PC-3 (cell line): ENCODE results near the gene DEFB125. TPM values are rescaled to one million over a fixed set of nuclear protein-coding genes. Genes with fewer than 3 reads are reported as not detected.
"Not testable (repeated sequence)": the region's sequence is repeated elsewhere in the genome, so short reads cannot be mapped to it uniquely, and the experiment has no call there.

Experiments
- ATAC-seq: fragments of 200-7000 bp; cut with Tn5 transposase; 2 replicates; pipeline ENCODE4 v1.9.1; 2020; ENCODE audit warnings: mild to moderate bottlenecking, moderate library complexity
- BruUV-seq: library from RNA; stranded (reverse); fragments of 400-500 nt; replicated peaks from 2 replicates; lab custom pipeline; 2021; lab: Mats Ljungman, UMichigan
- CTCF ChIA-PET: fragments of 300-600 bp; sonication (Branson Sonifier 250); formaldehyde crosslinking; loops from one replicate; lab custom pipeline; 2022; ENCODE audit warnings: antibody characterized with exemption; lab: Charles Lee
- POLR2A ChIA-PET: fragments of 300-600 bp; sonication (Branson Sonifier 250); formaldehyde crosslinking; loops from one replicate; lab custom pipeline; 2022; ENCODE audit warnings: antibody characterized with exemption; ENCODE audit not compliant: unreplicated experiment; lab: Charles Lee
- DNase-seq: peaks from one replicate; pipeline ENCODE4 v3.0.0-alpha.2; 2015
- H2AFZ ChIP-seq: fragments of 300-600 bp; sonication (generic); 2 replicates; pipeline ENCODE4 v1.6.0; 2016; ENCODE audit warnings: antibody characterized with exemption, low read length
- H3F3A ChIP-seq: fragments of 300-600 bp; sonication (generic); one replicate; pipeline ENCODE4 v1.6.0; 2017; ENCODE audit warnings: antibody characterized with exemption, low read length, control low read depth, mild to moderate bottlenecking; ENCODE audit not compliant: unreplicated experiment
- H3K27ac ChIP-seq: fragments of 300-600 bp; sonication (generic); 2 replicates; pipeline ENCODE4 v1.5.1; 2016; ENCODE audit warnings: mild to moderate bottlenecking, low read length
- H3K27me3 ChIP-seq: fragments of 300-600 bp; sonication (generic); 2 replicates; pipeline ENCODE4 v1.6.1; 2016; ENCODE audit warnings: low read length, mixed read lengths
- H3K36me3 ChIP-seq: fragments of 300-600 bp; sonication (generic); 2 replicates; pipeline ENCODE4 v1.6.1; 2016; ENCODE audit warnings: low read depth, mixed run types, low read length, mixed read lengths
- H3K4me1 ChIP-seq: fragments of 300-600 bp; sonication (generic); 2 replicates; pipeline ENCODE4 v1.5.1; 2016; ENCODE audit warnings: low read length; ENCODE audit not compliant: insufficient read depth
- H3K4me2 ChIP-seq: fragments of 300-600 bp; sonication (generic); 2 replicates; pipeline ENCODE4 v1.6.0; 2016; ENCODE audit warnings: low read length
- H3K4me3 ChIP-seq: fragments of 300-600 bp; sonication (generic); 2 replicates; pipeline ENCODE4 v1.5.1; 2016; ENCODE audit warnings: mild to moderate bottlenecking, low read length, mixed read lengths
- H3K79me2 ChIP-seq: fragments of 300-600 bp; sonication (generic); 2 replicates; pipeline ENCODE4 v1.6.1; 2017; ENCODE audit warnings: low read length, mixed read lengths
- H3K9ac ChIP-seq: fragments of 300-600 bp; sonication (generic); 2 replicates; pipeline ENCODE4 v1.6.0; 2016; ENCODE audit warnings: mild to moderate bottlenecking, low read length
- H3K9me2 ChIP-seq: fragments of 300-600 bp; sonication (generic); replicated peaks from 2 replicates; pipeline ENCODE4 v1.6.1; 2016; ENCODE audit warnings: mixed run types, low read length, mixed read lengths
- H3K9me3 ChIP-seq: fragments of 300-600 bp; sonication (generic); 2 replicates; pipeline ENCODE4 v1.6.1; 2016; ENCODE audit warnings: low read length, mixed read lengths
- H4K20me1 ChIP-seq: fragments of 300-600 bp; sonication (generic); 2 replicates; pipeline ENCODE4 v1.6.1; 2016; ENCODE audit warnings: low read length, mixed read lengths
- CTCF ChIP-seq: fragments of 300-600 bp; sonication (generic); conservative IDR thresholded peaks from 2 replicates; pipeline ENCODE4 v1.5.1; 2017; ENCODE audit warnings: antibody characterized with exemption, low read depth, mild to moderate bottlenecking, low read length
- EZH2 ChIP-seq: fragments of 300-600 bp; sonication (generic); IDR thresholded peaks from one replicate; pipeline ENCODE4 v1.6.1; 2017; ENCODE audit warnings: antibody characterized with exemption, mild to moderate bottlenecking, low read length; ENCODE audit not compliant: unreplicated experiment
- EZH2phosphoT487 ChIP-seq: fragments of 300-600 bp; sonication (generic); IDR thresholded peaks from 2 replicates; pipeline ENCODE4 v1.6.1; 2018; ENCODE audit warnings: mild to moderate bottlenecking, antibody characterized with exemption, low read length, borderline replicate concordance
- intact Hi-C: fragments of 100-400 bp; cut with micrococcal nuclease; formaldehyde crosslinking; loops from 2 replicates; pipeline ENCODE4 v1.9.0; 2023
- total RNA-seq: library from RNA; depleted of rRNA; stranded (reverse); fragments of >200 nt; gene quantifications from 2 replicates; pipeline ENCODE4 v1.2.3, GENCODE V29; 2014

The DEFB125 gene
- total RNA-seq, 1 experiment from 2014 or later, result not detected

GRCh38 chr20:93641-94040 is 6.2 kb downstream of the DEFB125 start:
- POLR2A ChIA-PET, result no interaction called here
- Histone ChIP-seq H3K36me3 (no peaks in the 10 kb centered on the region), H3K4me2 (no peak overlapping the region), H3K27ac (no peak overlapping the region), H3K4me1 (no peaks in the 10 kb centered on the region), H3K4me3 (no peak overlapping the region), H3K27me3 (peaks cover 27% of the 10 kb centered on the region; the same call in 1 of the 2 replicates), H3K79me2 (no peaks in the 10 kb centered on the region), H4K20me1 (no peaks in the 10 kb centered on the region), H3K9me2 (no peaks in the 10 kb centered on the region), H3K9ac (no peak overlapping the region), H3K9me3 (peaks cover 11% of the 10 kb centered on the region), H3F3A (no peaks in the 10 kb centered on the region), H2AFZ (no peak overlapping the region)
- intact Hi-C loops, result no loop called here
- no TSS peak for BruUV-seq
- DNase-seq (no peak), ATAC-seq (no peak)
- no peak for TF ChIP-seq EZH2phosphoT487
- no peak for TF ChIP-seq CTCF
- TF ChIP-seq EZH2, result no peak
- CTCF ChIA-PET, result no interaction called here

- no TSS peak for BruUV-seq
- Histone ChIP-seq H4K20me1 (no peaks in the 10 kb centered on the region), H3K9me2 (no peaks in the 10 kb centered on the region), H3K9me3 (peaks cover 11% of the 10 kb centered on the region), H3K79me2 (no peaks in the 10 kb centered on the region), H3K9ac (no peak overlapping the region), H3K36me3 (no peaks in the 10 kb centered on the region), H3K27ac (no peak overlapping the region), H3K27me3 (peaks cover 27% of the 10 kb centered on the region; the same call in 1 of the 2 replicates), H3K4me3 (no peak overlapping the region), H3K4me1 (no peaks in the 10 kb centered on the region), H2AFZ (no peak overlapping the region), H3K4me2 (no peak overlapping the region), H3F3A (no peaks in the 10 kb centered on the region)
- CTCF ChIA-PET, result no interaction called here
- DNase-seq (no peak), ATAC-seq (no peak)
- POLR2A ChIA-PET, result no interaction called here
- no peak for TF ChIP-seq EZH2
- no peak for TF ChIP-seq CTCF
- no peak for TF ChIP-seq EZH2phosphoT487
- intact Hi-C loops, result no loop called here
Measured at GRCh38 chr20:95215-95614, 7.7 kb downstream of the DEFB125 start.

GRCh38 chr20:97691-98090 is 10.2 kb downstream of the DEFB125 start:
- H3K27me3 ChIP-seq, result peaks cover 29% of the 10 kb centered on the region; the same call in 1 of the 2 replicates
- DNase-seq, H4K20me1 ChIP-seq, H3K9me2 ChIP-seq, BruUV-seq, H2AFZ ChIP-seq, H3K9ac ChIP-seq, H3K4me2 ChIP-seq, CTCF ChIA-PET, H3K36me3 ChIP-seq, H3F3A ChIP-seq, H3K79me2 ChIP-seq, H3K4me3 ChIP-seq, H3K27ac ChIP-seq, H3K4me1 ChIP-seq, POLR2A ChIA-PET, ATAC-seq, intact Hi-C loops: not testable (repeated sequence)
- peaks cover 11% of the 10 kb centered on the region for H3K9me3 ChIP-seq
